ENCODE results near the gene FTSJ1. TPM values are rescaled to one million over a fixed set of nuclear protein-coding genes. Genes with fewer than 3 reads are reported as not detected.

Gene FTSJ1
- total RNA-seq, 1 experiment from 2014 or later, result 175 TPM

Other genes starting within 250 kb of the FTSJ1 start
- gene SSX1, start 220.8 kb upstream of the FTSJ1 start, total RNA-seq (2014; rRNA removed), result not detected in 2 replicates
- not detected in 2 replicates for gene SSX3, start 119.5 kb upstream of the FTSJ1 start, total RNA-seq (2014; rRNA removed)
- gene SSX4, start 92.7 kb upstream of the FTSJ1 start, total RNA-seq (2014; rRNA removed), result not detected in 2 replicates
- gene SSX4B, start 64.2 kb upstream of the FTSJ1 start, total RNA-seq (2014; rRNA removed), result not detected in 2 replicates
- gene SLC38A5, start 5.9 kb upstream of the FTSJ1 start, total RNA-seq (2014; rRNA removed), result 1.6 and 2.4 TPM in 2 replicates
- 38.9 and 48.3 TPM in 2 replicates for gene PORCN, start 32.8 kb downstream of the FTSJ1 start, total RNA-seq (2014; rRNA removed)
- 307 and 324 TPM in 2 replicates for gene EBP, start 45.6 kb downstream of the FTSJ1 start, total RNA-seq (2014; rRNA removed)
- 11.3 and 24.2 TPM in 2 replicates for gene TBC1D25, start 63.5 kb downstream of the FTSJ1 start, total RNA-seq (2014; rRNA removed)
- 375 and 389 TPM in 2 replicates for gene RBM3, start 98.3 kb downstream of the FTSJ1 start, total RNA-seq (2014; rRNA removed)
- 93.3 and 106 TPM in 2 replicates for gene WDR13, start 121.3 kb downstream of the FTSJ1 start, total RNA-seq (2014; rRNA removed)
- 0.66 TPM in 1 of 2 replicates, not detected in the other for gene WAS, start 207.6 kb downstream of the FTSJ1 start, total RNA-seq (2014; rRNA removed)
- 22.3 and 31.7 TPM in 2 replicates for gene SUV39H1, start 220.5 kb downstream of the FTSJ1 start, total RNA-seq (2014; rRNA removed)

Measured in PC-3 (cell line).